Mucosa of descending colon (tissue), 3 donors: ENCODE measurements around the gene SLC26A1. TPM values are rescaled to one million over a fixed set of nuclear protein-coding genes. Genes with fewer than 3 reads are reported as not detected.

Experiments
- ATAC-seq: fragments of 200-7000 bp; cut with Tn5 transposase; one replicate; pipeline ENCODE4 v1.9.1; 2020; ENCODE audit warnings: mild to moderate bottlenecking, moderate library complexity
- DNase-seq, 3 donors: peaks; one replicate each; pipeline ENCODE4 v3.0.0-alpha.2; 2020
- H3K36me3 ChIP-seq: fragments of 200-600 bp; one replicate; pipeline ENCODE4 v1.8.0; 2021; ENCODE audit warnings: low read depth, mild to moderate bottlenecking
- H3K4me1 ChIP-seq: fragments of 200-600 bp; one replicate; pipeline ENCODE4 v1.8.0; 2021; ENCODE audit warnings: low read depth, mild to moderate bottlenecking
- H3K4me3 ChIP-seq: fragments of 200-600 bp; one replicate; pipeline ENCODE4 v1.8.0; 2021; ENCODE audit warnings: mild to moderate bottlenecking
- H3K9me3 ChIP-seq: fragments of 200-600 bp; one replicate; pipeline ENCODE4 v1.8.0; 2021; ENCODE audit warnings: mild to moderate bottlenecking
- CTCF ChIP-seq: fragments of 200-600 bp; IDR thresholded peaks from one replicate; pipeline ENCODE4 v1.8.0; 2022; ENCODE audit warnings: antibody characterized with exemption, mild to moderate bottlenecking
- intact Hi-C, 2 donors: fragments of 100-400 bp; cut with DNase I in 1 of 2; cut with micrococcal nuclease in 1 of 2; formaldehyde crosslinking; loops; one replicate each; pipeline versions ENCODE4 v1.11.0 to v1.11.1; 2022; cut with DNase I, micrococcal nuclease
- total RNA-seq, 3 donors: library from RNA; stranded (reverse); fragmentation: NEBNext Ultra II Directional in 2 of 3; extraction: Animal tissue kit (Norgen Biotek cat#: 25700) in 2 of 3; gene quantifications; one replicate each; pipeline versions ENCODE4 v1.2.1 to v1.2.4, GENCODE V29; 2021 to 2023
- donor health status: DM: no; HTN: no; CAD: no; lungs with moderate emphysema.
- donor health status: DM: no; HTN: no; CAD: no.
- donor health status: DM: no; HTN: yes; CAD: no.

SLC26A1 gene
- total RNA-seq, 3 donors from 2014 or later: 0.85 to 2.8 (median 1.9) TPM

GRCh38 chr4:1027219-1027914 is 34.2 kb upstream of the SLC26A1 start:
- no peak for DNase-seq
- Histone ChIP-seq H3K9me3 (no peaks in the 10 kb centered on the region), H3K4me1 (peaks cover 9% of the 10 kb centered on the region), H3K4me3 (no peak overlapping the region), H3K36me3 (no peaks in the 10 kb centered on the region)
- no peak for TF ChIP-seq CTCF
- intact Hi-C loops: no loop called here
- ATAC-seq: no peak

GRCh38 chr4:1026115-1026514 is 32.9 kb upstream of the SLC26A1 start:
- Histone ChIP-seq H3K36me3 (no peaks in the 10 kb centered on the region), H3K4me1 (peaks cover 19% of the 10 kb centered on the region), H3K9me3 (no peaks in the 10 kb centered on the region), H3K4me3 (no peak overlapping the region)
- TF ChIP-seq CTCF: no peak
- ATAC-seq (peak; percentile 65), DNase-seq (peak in 2 of 3 donors; percentile 61 to 73)
- intact Hi-C loops: no loop called here

- intact Hi-C loops: no loop called here
- Histone ChIP-seq H3K4me1 (peaks cover 14% of the 10 kb centered on the region), H3K9me3 (no peaks in the 10 kb centered on the region), H3K4me3 (no peak overlapping the region), H3K36me3 (no peaks in the 10 kb centered on the region)
- TF ChIP-seq CTCF: no peak
- ATAC-seq: no peak
- no peak for DNase-seq
Measured at GRCh38 chr4:1024882-1025545, 31.8 kb upstream of the SLC26A1 start.

- DNase-seq (no peak), ATAC-seq (no peak)
- H3K9me3 ChIP-seq: no peaks in the 10 kb centered on the region
- H3K36me3 ChIP-seq: no peaks in the 10 kb centered on the region
- intact Hi-C loops: no loop called here
- no peak overlapping the region for H3K4me3 ChIP-seq
- no peak for TF ChIP-seq CTCF
- H3K4me1 ChIP-seq: peaks cover 14% of the 10 kb centered on the region
Measured at GRCh38 chr4:1023895-1024740, 30.9 kb upstream of the SLC26A1 start.

GRCh38 chr4:1023075-1023640 is 30.0 kb upstream of the SLC26A1 start:
- Histone ChIP-seq H3K4me3 (no peak overlapping the region), H3K4me1 (peaks cover 14% of the 10 kb centered on the region)
- no peak for DNase-seq

More at GRCh38 chr4:1023075-1023640, 30.0 kb upstream of the SLC26A1 start:
- ATAC-seq: no peak
- TF ChIP-seq CTCF: no peak
- no peaks in the 10 kb centered on the region for H3K36me3 ChIP-seq
- no peaks in the 10 kb centered on the region for H3K9me3 ChIP-seq
- intact Hi-C loops: no loop called here
